Neural cell (in vitro differentiated cells): ENCODE measurements around the gene ETV6. TPM values are rescaled to one million over a fixed set of nuclear protein-coding genes. Genes with fewer than 3 reads are reported as not detected.

Experiments
- H2AFZ ChIP-seq: fragments of 200-600, 300-800 bp; sonication (generic), shearing (Covaris generic); 2 replicates; pipeline ENCODE4 v1.6.0; 2014; ENCODE audit warnings: low read depth, mild to moderate bottlenecking, antibody characterized with exemption, low read length, moderate library complexity
- H3F3A ChIP-seq: fragments of 200-600 bp; shearing (Covaris generic); 2 replicates; pipeline ENCODE4 v1.6.1; 2016; ENCODE audit warnings: mild to moderate bottlenecking, moderate library complexity, mixed read lengths, antibody characterized with exemption, low read length; ENCODE audit not compliant: insufficient read depth, poor library complexity, severe bottlenecking
- H3K27ac ChIP-seq: fragments of 200-600, 300-800 bp; sonication (generic), shearing (Covaris generic); 2 replicates; pipeline ENCODE4 v1.5.1; 2014; ENCODE audit warnings: mild to moderate bottlenecking, low read length, moderate library complexity
- H3K27me3 ChIP-seq: fragments of 300-800, 200-600 bp; sonication (generic), shearing (Covaris generic); 2 replicates; pipeline ENCODE4 v1.6.0; 2014; ENCODE audit warnings: mild to moderate bottlenecking, low read depth, low read length, moderate library complexity; ENCODE audit not compliant: insufficient read depth
- H3K36me3 ChIP-seq: fragments of 300-800, 200-600 bp; sonication (generic), shearing (Covaris generic); 2 replicates; pipeline ENCODE4 v1.5.1; 2014; ENCODE audit warnings: mild to moderate bottlenecking, antibody characterized with exemption, low read length, moderate library complexity; ENCODE audit not compliant: insufficient read depth
- H3K4me2 ChIP-seq: fragments of 300-800, 200-600 bp; sonication (generic), shearing (Covaris generic); 2 replicates; pipeline ENCODE4 v1.6.0; 2014; ENCODE audit warnings: mild to moderate bottlenecking, low read length
- H3K4me3 ChIP-seq: fragments of 300-800, 200-600 bp; sonication (generic), shearing (Covaris generic); 2 replicates; pipeline ENCODE4 v1.5.1; 2014; ENCODE audit warnings: mild to moderate bottlenecking, low read length, moderate library complexity
- H3K79me2 ChIP-seq: fragments of 200-600 bp; shearing (Covaris generic); replicated peaks from 2 replicates; pipeline ENCODE4 v1.6.0; 2014; ENCODE audit warnings: mild to moderate bottlenecking, low read length, moderate library complexity; ENCODE audit not compliant: insufficient read depth
- H3K9ac ChIP-seq: fragments of 300-800, 200-600 bp; sonication (generic), shearing (Covaris generic); 2 replicates; pipeline ENCODE4 v1.6.1; 2016; ENCODE audit warnings: mild to moderate bottlenecking, low read length, mixed read lengths
- H3K9me2 ChIP-seq: fragments of 200-600 bp; shearing (Covaris generic); 2 replicates; pipeline ENCODE4 v1.6.1; 2016; ENCODE audit warnings: mild to moderate bottlenecking, low read length, mixed read lengths; ENCODE audit not compliant: insufficient read depth
- H3K9me3 ChIP-seq: fragments of 200-600, 300-800 bp; sonication (generic), shearing (Covaris generic); 2 replicates; pipeline ENCODE4 v1.6.1; 2016; ENCODE audit warnings: mild to moderate bottlenecking, mixed run types, low read length, moderate library complexity, mixed read lengths
- H4K20me1 ChIP-seq: fragments of 200-600 bp; shearing (Covaris generic); 2 replicates; pipeline ENCODE4 v1.6.1; 2016; ENCODE audit warnings: mild to moderate bottlenecking, mixed run types; ENCODE audit not compliant: insufficient read depth
- EP300 ChIP-seq: fragments of 450-650 bp; conservative IDR thresholded peaks from 2 replicates; pipeline ENCODE4 v1.6.1; 2014; ENCODE audit warnings: antibody characterized with exemption, mild to moderate bottlenecking, moderate library complexity; ENCODE audit not compliant: poor library complexity, severe bottlenecking
- MXI1 ChIP-seq: fragments of 450-650 bp; conservative IDR thresholded peaks from 2 replicates; pipeline ENCODE4 v1.6.1; 2014; ENCODE audit warnings: antibody characterized with exemption, mild to moderate bottlenecking; ENCODE audit not compliant: poor library complexity, severe bottlenecking
- POLR2AphosphoS5 ChIP-seq: IDR thresholded peaks from 2 replicates; pipeline ENCODE4 v1.6.1; 2012
- RAD21 ChIP-seq: fragments of 450-650 bp; conservative IDR thresholded peaks from 2 replicates; pipeline ENCODE4 v1.6.1; 2014; ENCODE audit warnings: antibody characterized with exemption, mild to moderate bottlenecking, moderate library complexity
- REST ChIP-seq: IDR thresholded peaks from 2 replicates; pipeline ENCODE4 v1.6.1; 2012; ENCODE audit warnings: borderline replicate concordance
- SMC3 ChIP-seq: fragments of 450-650 bp; conservative IDR thresholded peaks from 2 replicates; pipeline ENCODE4 v1.6.1; 2014; ENCODE audit warnings: antibody characterized with exemption, mild to moderate bottlenecking, moderate library complexity; ENCODE audit not compliant: poor library complexity
- TAF1 ChIP-seq: IDR thresholded peaks from 2 replicates; pipeline ENCODE4 v1.6.1; 2012; ENCODE audit warnings: low read depth
- polyA plus RNA-seq: library from polyadenylated mRNA; depleted of rRNA; stranded (reverse); fragments of >200 nt; gene quantifications from 2 replicates; pipeline ENCODE4 v1.2.3, GENCODE V29; 2014
- TF ChIP-seq, protein P1 (sequence below): fragments of 450-650 bp; IDR thresholded peaks from 2 replicates; pipeline ENCODE4 v1.5.1; 2014; ENCODE audit warnings: antibody characterized with exemption, mild to moderate bottlenecking, moderate library complexity; ENCODE audit not compliant: poor library complexity, severe bottlenecking

Gene ETV6
- polyA plus RNA-seq, 1 donor from 2014 or later: 1.6 TPM

GRCh38 chr12:11904124-11904523 is 254.7 kb downstream of the ETV6 start:
- no peak overlapping the region for H3K4me3 ChIP-seq
- H3K79me2 ChIP-seq: no peaks in the 10 kb centered on the region
- H3K27ac ChIP-seq: no peak overlapping the region
- H3K9me2 ChIP-seq: no peaks in the 10 kb centered on the region
- no peak overlapping the region for H2AFZ ChIP-seq
- no peaks in the 10 kb centered on the region for H3K36me3 ChIP-seq
- TF ChIP-seq EP300 (no peak), RAD21 (no peak)
- TF ChIP-seq, protein P1, sequence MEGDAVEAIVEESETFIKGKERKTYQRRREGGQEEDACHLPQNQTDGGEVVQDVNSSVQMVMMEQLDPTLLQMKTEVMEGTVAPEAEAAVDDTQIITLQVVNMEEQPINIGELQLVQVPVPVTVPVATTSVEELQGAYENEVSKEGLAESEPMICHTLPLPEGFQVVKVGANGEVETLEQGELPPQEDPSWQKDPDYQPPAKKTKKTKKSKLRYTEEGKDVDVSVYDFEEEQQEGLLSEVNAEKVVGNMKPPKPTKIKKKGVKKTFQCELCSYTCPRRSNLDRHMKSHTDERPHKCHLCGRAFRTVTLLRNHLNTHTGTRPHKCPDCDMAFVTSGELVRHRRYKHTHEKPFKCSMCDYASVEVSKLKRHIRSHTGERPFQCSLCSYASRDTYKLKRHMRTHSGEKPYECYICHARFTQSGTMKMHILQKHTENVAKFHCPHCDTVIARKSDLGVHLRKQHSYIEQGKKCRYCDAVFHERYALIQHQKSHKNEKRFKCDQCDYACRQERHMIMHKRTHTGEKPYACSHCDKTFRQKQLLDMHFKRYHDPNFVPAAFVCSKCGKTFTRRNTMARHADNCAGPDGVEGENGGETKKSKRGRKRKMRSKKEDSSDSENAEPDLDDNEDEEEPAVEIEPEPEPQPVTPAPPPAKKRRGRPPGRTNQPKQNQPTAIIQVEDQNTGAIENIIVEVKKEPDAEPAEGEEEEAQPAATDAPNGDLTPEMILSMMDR: no peak
- H3K9me3 ChIP-seq: peaks cover 5% of the 10 kb centered on the region
- H4K20me1 ChIP-seq: no peaks in the 10 kb centered on the region
- H3K4me2 ChIP-seq: no peak overlapping the region
- H3F3A ChIP-seq: no peaks in the 10 kb centered on the region
- no peaks in the 10 kb centered on the region for H3K27me3 ChIP-seq
- no peak overlapping the region for H3K9ac ChIP-seq

GRCh38 chr12:11905534-11905933 is 256.1 kb downstream of the ETV6 start:
- H3K9me2 ChIP-seq: no peaks in the 10 kb centered on the region
- H3K9ac ChIP-seq: no peak overlapping the region
- no peak overlapping the region for H2AFZ ChIP-seq
- H3K27ac ChIP-seq: no peak overlapping the region
- H3K79me2 ChIP-seq: no peaks in the 10 kb centered on the region
- H3K4me2 ChIP-seq: no peak overlapping the region
- H3K27me3 ChIP-seq: no peaks in the 10 kb centered on the region
- no peaks in the 10 kb centered on the region for H4K20me1 ChIP-seq
- no peaks in the 10 kb centered on the region for H3K36me3 ChIP-seq
- TF ChIP-seq REST (no peak), RAD21 (no peak), TAF1 (no peak), SMC3 (no peak)
- no peaks in the 10 kb centered on the region for H3F3A ChIP-seq
- H3K4me3 ChIP-seq: no peak overlapping the region
- peaks cover 5% of the 10 kb centered on the region for H3K9me3 ChIP-seq

DNA sequence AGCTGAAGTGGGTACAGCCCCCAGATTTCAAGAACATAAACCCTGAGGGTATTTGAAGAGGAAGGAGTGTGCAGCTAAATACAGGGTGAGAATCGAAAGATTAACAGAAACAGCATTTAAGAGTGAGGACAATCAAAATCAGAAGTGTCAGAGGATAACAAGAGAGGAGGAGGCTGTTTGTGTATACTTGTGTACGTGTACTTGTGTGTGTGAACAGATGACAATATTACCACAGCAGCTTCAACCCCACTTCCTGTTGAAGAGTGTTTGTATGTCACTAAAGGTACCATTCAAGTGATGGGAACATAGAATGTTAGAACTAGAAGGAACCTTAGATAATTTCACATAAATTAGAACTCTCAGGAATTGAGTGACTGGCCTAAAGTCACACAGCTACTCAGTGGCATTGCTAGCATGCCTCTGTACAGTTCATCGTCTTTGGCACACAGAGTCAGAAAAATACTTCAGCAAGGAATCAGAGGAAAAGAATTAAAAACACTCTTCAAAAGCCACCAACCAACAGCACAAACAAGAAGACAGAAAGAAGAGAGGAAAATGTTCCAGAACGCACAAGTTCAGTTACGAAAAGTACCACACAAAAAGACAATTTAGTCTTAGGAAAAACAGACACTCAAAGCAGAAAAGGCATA is 256.9 kb downstream of the ETV6 start:
- H4K20me1 ChIP-seq: no peaks in the 10 kb centered on the region
- H2AFZ ChIP-seq: no peak overlapping the region
- no peak overlapping the region for H3K4me2 ChIP-seq
- H3K9me2 ChIP-seq: no peaks in the 10 kb centered on the region
- TF ChIP-seq MXI1: no peak
- TF ChIP-seq SMC3: no peak
- no peak for TF ChIP-seq POLR2AphosphoS5
- TF ChIP-seq, protein P1: no peak
- no peak overlapping the region for H3K27ac ChIP-seq
- H3K36me3 ChIP-seq: no peaks in the 10 kb centered on the region
- H3K9me3 ChIP-seq: peaks cover 5% of the 10 kb centered on the region
- no peak overlapping the region for H3K4me3 ChIP-seq
- H3K27me3 ChIP-seq: no peaks in the 10 kb centered on the region
- H3K9ac ChIP-seq: no peak overlapping the region
- no peaks in the 10 kb centered on the region for H3F3A ChIP-seq
- no peaks in the 10 kb centered on the region for H3K79me2 ChIP-seq
